GM06990 (cell line): ENCODE data around the gene CYB5R3.

Experiments
- DNase-seq: peaks from one replicate; pipeline ENCODE4 v3.0.0-alpha.2; 2011; ENCODE audit not compliant: insufficient read length; ENCODE audit errors: extremely low read depth
- H3K27me3 ChIP-seq: replicated peaks from 2 replicates; pipeline ENCODE4 v1.6.0; 2011; ENCODE audit warnings: low read length; ENCODE audit not compliant: control insufficient read depth, insufficient read depth
- H3K36me3 ChIP-seq: 2 replicates; pipeline ENCODE4 v1.5.1; 2011; ENCODE audit warnings: low read length; ENCODE audit not compliant: control insufficient read depth, insufficient read depth
- H3K4me3 ChIP-seq: replicated peaks from 2 replicates; pipeline ENCODE4 v1.5.1; 2011; ENCODE audit warnings: low read depth, mild to moderate bottlenecking, control low read depth, low read length
- TF ChIP-seq, protein P1 (sequence below): IDR thresholded peaks from 2 replicates; pipeline ENCODE4 v1.5.1; 2011; ENCODE audit warnings: low read length, control low read depth, mild to moderate bottlenecking, inconsistent platforms; ENCODE audit not compliant: insufficient read depth, poor library complexity, severe bottlenecking

Gene CYB5R3

DNA sequence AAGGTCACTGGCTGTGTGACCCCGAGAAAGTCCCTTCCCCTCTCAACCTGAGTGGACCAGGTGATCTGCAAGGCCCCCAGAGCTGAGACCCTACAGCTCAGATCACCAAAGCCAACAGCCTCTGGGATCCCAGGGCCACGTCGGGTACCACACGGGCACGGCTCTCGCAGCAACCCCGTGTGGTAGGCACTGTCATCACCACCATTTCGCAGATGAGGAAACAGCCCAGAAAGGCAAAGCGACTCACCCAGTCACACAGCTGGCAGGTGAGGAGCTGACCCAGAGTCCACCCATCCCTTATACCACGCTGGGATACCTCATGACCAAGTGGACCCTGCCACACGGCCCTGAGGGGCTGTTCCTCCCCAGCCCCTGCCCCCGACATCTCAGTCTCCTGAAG, 11.6 kb downstream of the CYB5R3 start:
- H3K36me3 ChIP-seq, result peaks cover 8% of the 10 kb centered on the region
- H3K27me3 ChIP-seq, result no peaks in the 10 kb centered on the region
- no peak overlapping the region for H3K4me3 ChIP-seq
- TF ChIP-seq, protein P1, sequence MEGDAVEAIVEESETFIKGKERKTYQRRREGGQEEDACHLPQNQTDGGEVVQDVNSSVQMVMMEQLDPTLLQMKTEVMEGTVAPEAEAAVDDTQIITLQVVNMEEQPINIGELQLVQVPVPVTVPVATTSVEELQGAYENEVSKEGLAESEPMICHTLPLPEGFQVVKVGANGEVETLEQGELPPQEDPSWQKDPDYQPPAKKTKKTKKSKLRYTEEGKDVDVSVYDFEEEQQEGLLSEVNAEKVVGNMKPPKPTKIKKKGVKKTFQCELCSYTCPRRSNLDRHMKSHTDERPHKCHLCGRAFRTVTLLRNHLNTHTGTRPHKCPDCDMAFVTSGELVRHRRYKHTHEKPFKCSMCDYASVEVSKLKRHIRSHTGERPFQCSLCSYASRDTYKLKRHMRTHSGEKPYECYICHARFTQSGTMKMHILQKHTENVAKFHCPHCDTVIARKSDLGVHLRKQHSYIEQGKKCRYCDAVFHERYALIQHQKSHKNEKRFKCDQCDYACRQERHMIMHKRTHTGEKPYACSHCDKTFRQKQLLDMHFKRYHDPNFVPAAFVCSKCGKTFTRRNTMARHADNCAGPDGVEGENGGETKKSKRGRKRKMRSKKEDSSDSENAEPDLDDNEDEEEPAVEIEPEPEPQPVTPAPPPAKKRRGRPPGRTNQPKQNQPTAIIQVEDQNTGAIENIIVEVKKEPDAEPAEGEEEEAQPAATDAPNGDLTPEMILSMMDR, result no peak
- no peak for DNase-seq

DNA sequence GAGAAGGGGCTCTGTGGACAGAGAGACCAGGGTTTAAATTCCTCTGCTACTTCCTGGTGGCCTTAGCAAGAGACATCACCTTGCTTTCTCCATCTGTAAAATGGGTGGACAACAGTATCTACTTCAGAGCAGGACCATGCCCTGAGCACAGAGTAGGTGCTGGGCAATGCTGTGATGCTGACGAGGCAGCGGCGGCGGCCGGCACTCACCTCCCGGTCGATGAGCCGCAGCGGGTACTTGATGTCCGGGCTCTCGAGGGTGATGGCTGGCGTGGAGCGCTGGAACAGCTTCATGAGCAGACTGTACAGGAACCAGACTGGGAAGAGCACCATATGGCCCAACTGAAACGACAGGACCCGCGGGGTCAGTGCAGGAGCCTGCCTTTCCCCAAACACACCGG, 12.7 kb downstream of the CYB5R3 start:
- Histone ChIP-seq H3K36me3 (peaks cover 13% of the 10 kb centered on the region), H3K27me3 (no peaks in the 10 kb centered on the region), H3K4me3 (no peak overlapping the region)
- DNase-seq, result no peak
- TF ChIP-seq, protein P1, result no peak

DNA sequence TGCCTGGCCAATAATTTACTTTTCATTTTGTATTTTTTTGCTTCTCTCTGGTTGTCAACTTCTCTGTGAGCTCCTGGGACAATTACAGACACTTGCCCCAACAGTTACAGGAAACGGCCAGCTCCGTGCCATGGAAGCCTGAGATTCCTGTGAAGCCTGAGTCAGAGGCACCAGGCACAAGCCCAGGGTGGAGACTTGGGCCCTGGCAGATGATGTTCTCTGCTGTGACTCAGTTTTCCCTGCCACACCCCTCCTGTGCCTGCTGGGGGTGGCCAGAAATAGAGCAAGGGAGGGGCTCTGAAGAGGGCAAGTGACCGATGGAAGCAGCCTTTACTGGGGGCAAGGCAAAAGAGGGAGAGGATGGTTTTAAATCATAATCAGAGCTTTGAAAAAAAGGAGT, 13.7 kb downstream of the CYB5R3 start:
- no peak overlapping the region for H3K4me3 ChIP-seq
- peaks cover 18% of the 10 kb centered on the region for H3K36me3 ChIP-seq
- no peak for DNase-seq
- no peaks in the 10 kb centered on the region for H3K27me3 ChIP-seq
- TF ChIP-seq, protein P1, result no peak

DNA sequence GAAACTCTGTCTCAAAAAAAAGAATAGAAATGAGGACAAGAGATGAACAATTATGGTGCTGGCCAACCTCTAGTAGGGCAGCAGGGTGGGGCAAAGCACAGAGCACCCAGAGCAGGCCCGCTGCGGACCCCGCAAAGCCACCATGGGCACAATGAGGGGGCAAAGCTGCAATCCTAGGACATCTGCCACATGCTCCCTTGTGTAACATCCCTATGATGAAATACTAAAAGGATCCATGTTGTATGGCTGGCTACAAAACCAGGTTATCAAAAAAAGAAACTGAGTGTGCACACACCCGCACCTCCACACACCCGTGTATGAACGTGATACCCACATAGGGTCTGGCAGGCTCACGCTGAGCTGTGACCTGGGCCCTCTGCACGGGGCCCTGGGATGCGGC, 16.2 kb downstream of the CYB5R3 start:
- TF ChIP-seq, protein P1, result no peak
- H3K27me3 ChIP-seq, result no peaks in the 10 kb centered on the region
- DNase-seq, result no peak
- H3K36me3 ChIP-seq, result peaks cover 30% of the 10 kb centered on the region
- no peak overlapping the region for H3K4me3 ChIP-seq

DNA sequence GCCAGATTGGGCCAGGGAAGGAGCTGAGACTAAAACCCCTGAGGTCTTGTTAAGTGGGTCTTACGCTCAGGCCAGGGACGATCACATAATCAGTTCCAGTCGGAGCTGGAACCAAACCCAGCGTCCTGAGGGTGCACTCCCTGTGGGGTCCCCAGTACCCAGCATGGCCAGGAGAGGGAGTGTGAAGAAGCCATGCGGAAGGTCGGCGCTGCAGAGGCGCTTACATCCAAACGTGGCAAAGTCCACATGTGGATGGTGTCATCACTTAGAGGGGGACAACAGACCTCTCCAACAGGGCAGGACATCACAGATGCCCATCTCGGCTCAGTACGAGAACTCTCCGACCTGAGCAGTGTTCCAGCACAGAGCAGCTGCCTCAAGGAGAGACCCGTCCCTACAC, 17.1 kb downstream of the CYB5R3 start:
- no peaks in the 10 kb centered on the region for H3K27me3 ChIP-seq
- no peak for DNase-seq
- H3K36me3 ChIP-seq, result peaks cover 34% of the 10 kb centered on the region
- H3K4me3 ChIP-seq, result no peak overlapping the region
- TF ChIP-seq, protein P1, result peak; percentile 14

DNA sequence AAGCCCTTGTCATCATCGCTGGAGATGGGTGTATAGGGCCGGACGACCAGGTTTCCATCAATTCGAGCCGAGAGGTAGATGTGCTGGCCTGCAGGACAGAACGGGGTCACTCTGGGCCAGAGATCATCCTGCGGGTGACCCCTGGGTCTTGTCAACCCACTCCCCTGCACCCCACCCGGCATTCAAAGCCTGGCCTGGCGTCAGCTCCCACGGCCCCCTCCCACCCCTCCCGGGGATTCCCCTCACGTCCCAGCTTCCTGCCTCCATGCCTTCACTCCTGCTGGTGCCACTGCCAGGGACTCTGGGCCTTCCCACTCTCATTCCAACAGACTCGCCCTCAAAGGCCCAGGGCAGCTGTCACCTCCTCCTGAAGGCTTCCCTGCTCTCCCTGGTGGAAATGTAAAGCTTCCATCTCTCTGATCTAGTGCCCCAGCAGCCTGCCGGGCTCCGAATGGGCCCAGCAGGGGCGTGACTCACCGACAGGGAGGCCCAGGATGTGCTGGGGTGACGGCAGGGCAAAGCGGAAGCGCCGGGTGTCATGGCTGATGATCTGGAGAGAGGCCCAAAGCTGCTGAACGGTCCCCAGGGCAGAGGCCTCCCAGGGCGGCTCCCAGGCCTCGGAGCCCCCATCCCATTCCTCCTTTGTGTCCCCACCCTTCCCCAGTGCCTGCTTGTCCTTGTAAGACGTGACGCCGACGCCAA, 18.1 kb downstream of the CYB5R3 start:
- TF ChIP-seq, protein P1, result no peak
- Histone ChIP-seq H3K27me3 (no peaks in the 10 kb centered on the region), H3K36me3 (peaks cover 29% of the 10 kb centered on the region), H3K4me3 (no peak overlapping the region)
- DNase-seq, result no peak
